HG02798 (cell line): Measurements from ENCODE around the gene TRIO.

Experiments used
- ATAC-seq: cut with Tn5 transposase; IDR thresholded peaks from one replicate; pipeline ENCODE4 v1.9.1; 2021; ENCODE audit warnings: mild to moderate bottlenecking; ENCODE audit not compliant: unreplicated experiment, poor library complexity

TRIO gene

GRCh38 chr5:14397717-14398116 lies 254.6 kb downstream of the TRIO start:
- ATAC-seq: no peak

- no peak for ATAC-seq
These were observed 256.0 kb downstream of the TRIO start for GRCh38 chr5:14399054-14399692.

GRCh38 chr5:14400085-14400484 lies 256.9 kb downstream of the TRIO start:
- no peak for ATAC-seq

- no peak for ATAC-seq
These were observed 257.5 kb downstream of the TRIO start for GRCh38 chr5:14400611-14401010.

- no peak for ATAC-seq
These were observed 258.5 kb downstream of the TRIO start for GRCh38 chr5:14401639-14402038.

- no peak for ATAC-seq
These were observed 259.3 kb downstream of the TRIO start for GRCh38 chr5:14402424-14402823.

GRCh38 chr5:14404780-14405179 lies 261.6 kb downstream of the TRIO start:
- ATAC-seq: no peak

GRCh38 chr5:14405267-14405666 lies 262.1 kb downstream of the TRIO start:
- no peak for ATAC-seq

- no peak for ATAC-seq
These were observed 262.8 kb downstream of the TRIO start for GRCh38 chr5:14405706-14406553.

GRCh38 chr5:14406554-14406849 lies 263.4 kb downstream of the TRIO start:
- ATAC-seq: no peak

- ATAC-seq: no peak
These were observed 263.9 kb downstream of the TRIO start for GRCh38 chr5:14407051-14407450.

- no peak for ATAC-seq
These were observed 264.6 kb downstream of the TRIO start for GRCh38 chr5:14407746-14408175.

GRCh38 chr5:14408969-14409586 lies 265.9 kb downstream of the TRIO start:
- ATAC-seq: no peak

GRCh38 chr5:14410068-14410393 lies 266.9 kb downstream of the TRIO start:
- ATAC-seq: no peak

GRCh38 chr5:14410394-14411201 lies 267.5 kb downstream of the TRIO start:
- ATAC-seq: no peak

- ATAC-seq: no peak
These were observed 268.1 kb downstream of the TRIO start for GRCh38 chr5:14411216-14411615.

GRCh38 chr5:14413331-14413750 lies 270.2 kb downstream of the TRIO start:
- no peak for ATAC-seq

- no peak for ATAC-seq
These were observed 270.9 kb downstream of the TRIO start for GRCh38 chr5:14414007-14414406.

GRCh38 chr5:14414656-14415023 lies 271.5 kb downstream of the TRIO start:
- ATAC-seq: no peak

GRCh38 chr5:14415024-14415697 lies 272.0 kb downstream of the TRIO start:
- peak; percentile 84 for ATAC-seq
